GM19324 (cell line): ENCODE results near the gene SETD1B.
"Not testable (repeated sequence)": the region's sequence is repeated elsewhere in the genome, so short reads cannot be mapped to it uniquely, and the experiment has no call there.

ENCODE experiments used
- ATAC-seq: cut with Tn5 transposase; IDR thresholded peaks from one replicate; pipeline ENCODE4 v1.9.1; 2021; ENCODE audit warnings: mild to moderate bottlenecking, moderate library complexity; ENCODE audit not compliant: unreplicated experiment, low FRiP score

Gene SETD1B

GRCh38 chr12:121779422-121779895, 24.4 kb upstream of the SETD1B start:
- ATAC-seq = no peak

GRCh38 chr12:121780429-121780828, 23.4 kb upstream of the SETD1B start:
- no peak for ATAC-seq

GRCh38 chr12:121781484-121781997, 22.3 kb upstream of the SETD1B start:
- ATAC-seq = no peak

GRCh38 chr12:121781998-121782979, 21.5 kb upstream of the SETD1B start:
- no peak for ATAC-seq

GRCh38 chr12:121783766-121784165, 20.0 kb upstream of the SETD1B start:
- ATAC-seq = no peak

- no peak for ATAC-seq
Measured at GRCh38 chr12:121784460-121784859, 19.3 kb upstream of the SETD1B start.

- ATAC-seq = no peak
Measured at GRCh38 chr12:121786440-121786825, 17.4 kb upstream of the SETD1B start.

- ATAC-seq = no peak
Measured at GRCh38 chr12:121787063-121788025, 16.5 kb upstream of the SETD1B start.

GRCh38 chr12:121788176-121788818, 15.5 kb upstream of the SETD1B start:
- no peak for ATAC-seq

GRCh38 chr12:121789233-121789781, 14.5 kb upstream of the SETD1B start:
- ATAC-seq = no peak

GRCh38 chr12:121789800-121790728, 13.7 kb upstream of the SETD1B start:
- peak; percentile 48 for ATAC-seq

GRCh38 chr12:121790785-121791184, 13.0 kb upstream of the SETD1B start:
- ATAC-seq = not testable (repeated sequence)

- no peak for ATAC-seq
Measured at GRCh38 chr12:121791671-121792551, 11.9 kb upstream of the SETD1B start.

GRCh38 chr12:121792607-121793439, 11.0 kb upstream of the SETD1B start:
- no peak for ATAC-seq

- ATAC-seq = peak; percentile 18
Measured at GRCh38 chr12:121793440-121793837, 10.4 kb upstream of the SETD1B start, which contains the start of gene RHOF. TSS of gene RHOF (minus strand) at chr12:121793688. CDS start at chr12:121793633, 55 bp downstream.

GRCh38 chr12:121793838-121794533, 9.8 kb upstream of the SETD1B start:
- peak; percentile 48 for ATAC-seq
